ENCODE measurements around the gene SEZ6L2. TPM values are rescaled to one million over a fixed set of nuclear protein-coding genes. Genes with fewer than 3 reads are reported as not detected.

The SEZ6L2 gene
- total RNA-seq, 4 donors from 2014 or later, result 1.4 to 100 (median 3.1) TPM

DNA sequence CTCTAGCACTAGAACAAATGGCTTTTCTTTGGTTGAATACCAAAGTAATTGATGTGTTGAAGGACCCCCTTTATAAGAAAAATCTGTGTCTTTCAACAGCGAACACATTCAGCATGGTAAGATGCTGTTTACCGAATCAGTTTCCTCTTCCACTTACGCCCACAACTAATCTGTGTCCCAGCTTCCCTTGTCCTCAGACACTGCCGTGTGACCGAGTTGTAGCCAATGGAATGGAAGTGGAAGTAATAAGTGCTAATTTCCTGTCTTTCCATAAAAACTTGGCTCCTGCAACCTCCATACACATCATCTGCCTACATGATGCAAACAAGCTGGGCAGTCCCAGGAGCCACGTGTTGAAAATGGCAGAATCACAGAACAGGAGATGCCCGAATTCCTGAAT is 46.7 kb downstream of the SEZ6L2 start:
- intact Hi-C loops (cut with DNase I; ENCODE audit: low total_unique reads), result no loop called here
- TF ChIP-seq POLR2A (IDR thresholded peaks at IDR 0.05), result no peak
- TF ChIP-seq, protein P1, sequence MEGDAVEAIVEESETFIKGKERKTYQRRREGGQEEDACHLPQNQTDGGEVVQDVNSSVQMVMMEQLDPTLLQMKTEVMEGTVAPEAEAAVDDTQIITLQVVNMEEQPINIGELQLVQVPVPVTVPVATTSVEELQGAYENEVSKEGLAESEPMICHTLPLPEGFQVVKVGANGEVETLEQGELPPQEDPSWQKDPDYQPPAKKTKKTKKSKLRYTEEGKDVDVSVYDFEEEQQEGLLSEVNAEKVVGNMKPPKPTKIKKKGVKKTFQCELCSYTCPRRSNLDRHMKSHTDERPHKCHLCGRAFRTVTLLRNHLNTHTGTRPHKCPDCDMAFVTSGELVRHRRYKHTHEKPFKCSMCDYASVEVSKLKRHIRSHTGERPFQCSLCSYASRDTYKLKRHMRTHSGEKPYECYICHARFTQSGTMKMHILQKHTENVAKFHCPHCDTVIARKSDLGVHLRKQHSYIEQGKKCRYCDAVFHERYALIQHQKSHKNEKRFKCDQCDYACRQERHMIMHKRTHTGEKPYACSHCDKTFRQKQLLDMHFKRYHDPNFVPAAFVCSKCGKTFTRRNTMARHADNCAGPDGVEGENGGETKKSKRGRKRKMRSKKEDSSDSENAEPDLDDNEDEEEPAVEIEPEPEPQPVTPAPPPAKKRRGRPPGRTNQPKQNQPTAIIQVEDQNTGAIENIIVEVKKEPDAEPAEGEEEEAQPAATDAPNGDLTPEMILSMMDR (IDR thresholded peaks at IDR 0.05), result no peak
- H3K4me3 ChIP-seq (ENCODE audit: low read depth, poor library complexity, severe bottlenecking), result no peak overlapping the region
- peak in 1 of 2 donors; percentile 40 for DNase-seq (ENCODE audit: low spot score in 2 of 2)
- WGBS, 2 donors, result 35 to 52% methylated on average over 7 of the region's 7 CpGs

GRCh38 chr16:29850998-29851397 is 48.4 kb downstream of the SEZ6L2 start:
- no peak for TF ChIP-seq POLR2A (IDR thresholded peaks at IDR 0.05)
- TF ChIP-seq, protein P1 (IDR thresholded peaks at IDR 0.05), result no peak
- DNase-seq (ENCODE audit: low spot score in 2 of 2), result no peak
- intact Hi-C loops (cut with DNase I; ENCODE audit: low total_unique reads), result no loop called here
- 75 to 91% methylated on average over 3 of the region's 3 CpGs for WGBS, 2 donors
- H3K4me3 ChIP-seq (ENCODE audit: low read depth, poor library complexity, severe bottlenecking), result no peak overlapping the region

- no peak overlapping the region for H3K4me3 ChIP-seq (ENCODE audit: low read depth, poor library complexity, severe bottlenecking)
- WGBS, 2 donors, result 51 to 69% methylated on average over 5 of the region's 5 CpGs
- intact Hi-C loops (cut with DNase I; ENCODE audit: low total_unique reads), result loop anchor here (10.0 kb wide), 1 partner anchor 145 kb away; no protein-coding TSS in a partner anchor
- no peak for TF ChIP-seq POLR2A (IDR thresholded peaks at IDR 0.05)
- TF ChIP-seq, protein P1 (IDR thresholded peaks at IDR 0.05), result no peak
- no peak for DNase-seq (ENCODE audit: low spot score in 2 of 2)
Observed at GRCh38 chr16:29849505-29849904, 49.8 kb downstream of the SEZ6L2 start.

- intact Hi-C loops (cut with DNase I; ENCODE audit: low total_unique reads), result loop anchor here (10.0 kb wide), 1 partner anchor 144 kb away; no protein-coding TSS in a partner anchor
- peak; percentile 36 to 95 for DNase-seq (ENCODE audit: low spot score in 2 of 2)
- no peak overlapping the region for H3K4me3 ChIP-seq (ENCODE audit: low read depth, poor library complexity, severe bottlenecking)
- WGBS, 2 donors, result 37 to 65% methylated on average over 9 to 15 of the region's 15 CpGs
- TF ChIP-seq POLR2A (IDR thresholded peaks at IDR 0.05), result no peak
- TF ChIP-seq, protein P1 (IDR thresholded peaks at IDR 0.05), result peak in 1 of 3 donors; percentile 77
Observed at GRCh38 chr16:29848420-29849297, 50.7 kb downstream of the SEZ6L2 start.

- 92 to 96% methylated on average over 16 to 18 of the region's 18 CpGs for WGBS, 2 donors
- TF ChIP-seq POLR2A (IDR thresholded peaks at IDR 0.05), result no peak
- TF ChIP-seq, protein P1 (IDR thresholded peaks at IDR 0.05), result no peak
- intact Hi-C loops (cut with DNase I; ENCODE audit: low total_unique reads), result loop anchor here (10.0 kb wide), 1 partner anchor 141 kb away; no protein-coding TSS in a partner anchor
- DNase-seq (ENCODE audit: low spot score in 2 of 2), result no peak
- H3K4me3 ChIP-seq (ENCODE audit: low read depth, poor library complexity, severe bottlenecking), result no peak overlapping the region
Observed at GRCh38 chr16:29845656-29846055, 53.7 kb downstream of the SEZ6L2 start.
